KBM-7 (cell line): ENCODE data around the gene SCN1B.
"Not testable (repeated sequence)": the region's sequence is repeated elsewhere in the genome, so short reads cannot be mapped to it uniquely, and the experiment has no call there.

Source experiments
- DNase-seq: peaks from one replicate; pipeline ENCODE4 v3.0.0-alpha.2; 2015
- in situ Hi-C: fragments of 300-500 bp; cut with MboI; formaldehyde crosslinking; loops from 2 replicates; pipeline ENCODE4 v1.14.3; 2020; ENCODE audit warnings: low sequenced_read_pairs, low pct_unique_long_range_greater_than_20kb, mixed read lengths

The SCN1B gene

GRCh38 chr19:35048911-35049411, 18.7 kb downstream of the SCN1B start:
- no peak for DNase-seq
- in situ Hi-C loops: no loop called here

GRCh38 chr19:35049456-35049855, 19.2 kb downstream of the SCN1B start:
- no peak for DNase-seq
- in situ Hi-C loops: no loop called here

GRCh38 chr19:35050662-35051061, 20.4 kb downstream of the SCN1B start:
- in situ Hi-C loops: not testable (repeated sequence)

DNA sequence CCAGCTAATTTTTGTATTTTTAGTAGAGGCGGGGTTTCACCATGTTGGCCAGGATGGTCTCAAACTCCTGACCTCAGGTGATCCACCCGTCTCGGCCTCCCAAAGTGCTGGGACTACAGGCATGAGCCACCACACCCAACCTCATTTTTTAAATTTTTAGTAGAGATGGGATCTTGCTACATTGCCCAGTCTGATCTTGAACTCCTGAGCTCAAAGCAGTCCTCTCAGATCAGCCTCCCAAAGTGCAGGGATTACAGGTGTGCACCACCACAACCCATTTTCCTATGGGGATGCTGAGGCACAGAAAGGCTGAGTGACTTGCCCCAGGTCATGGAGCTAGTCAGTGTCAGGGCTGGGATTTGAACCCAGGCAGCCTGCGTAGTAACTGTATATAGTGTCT, 21.0 kb downstream of the SCN1B start:
- in situ Hi-C loops, DNase-seq: not testable (repeated sequence)

More at GRCh38 chr19:35050662-35051061, 20.4 kb downstream of the SCN1B start:
- not testable (repeated sequence) for DNase-seq

GRCh38 chr19:35051796-35052195, 21.5 kb downstream of the SCN1B start:
- in situ Hi-C loops: no loop called here
- DNase-seq: no peak

DNA sequence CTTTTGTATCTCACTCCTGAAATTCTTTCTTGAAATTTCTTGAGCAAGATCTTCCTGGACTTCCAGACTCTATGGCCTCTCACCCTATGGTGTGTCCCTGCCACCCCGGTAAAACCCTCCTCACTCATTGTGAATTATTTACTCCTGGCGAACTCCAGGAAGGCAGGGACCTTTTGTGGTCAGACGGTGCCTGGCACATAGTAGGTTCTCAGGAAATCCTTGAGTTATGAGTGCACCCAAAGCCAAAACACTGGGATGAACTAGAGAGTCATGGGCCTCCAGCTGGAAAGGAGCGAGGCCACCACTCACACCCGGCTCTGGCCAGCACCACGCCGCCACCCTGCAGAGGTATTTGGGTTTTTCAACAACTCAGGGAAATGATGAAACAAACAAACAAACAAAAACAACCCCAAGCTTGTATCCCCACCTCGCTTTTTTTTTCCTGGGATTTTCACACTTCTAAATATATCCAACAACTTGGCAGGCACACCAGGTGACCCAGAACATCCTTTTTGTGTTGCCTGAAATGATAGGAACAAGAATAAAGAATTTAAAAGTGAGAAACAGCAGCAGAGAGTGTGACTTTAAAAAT, 22.4 kb downstream of the SCN1B start:
- in situ Hi-C loops: no loop called here
- DNase-seq: no peak

- DNase-seq: no peak
- in situ Hi-C loops: no loop called here
Measured at GRCh38 chr19:35053667-35054293, 23.5 kb downstream of the SCN1B start.

GRCh38 chr19:35054626-35055025, 24.4 kb downstream of the SCN1B start:
- DNase-seq: no peak
- in situ Hi-C loops: no loop called here

GRCh38 chr19:35055715-35056179, 25.5 kb downstream of the SCN1B start:
- in situ Hi-C loops: no loop called here
- no peak for DNase-seq

DNA sequence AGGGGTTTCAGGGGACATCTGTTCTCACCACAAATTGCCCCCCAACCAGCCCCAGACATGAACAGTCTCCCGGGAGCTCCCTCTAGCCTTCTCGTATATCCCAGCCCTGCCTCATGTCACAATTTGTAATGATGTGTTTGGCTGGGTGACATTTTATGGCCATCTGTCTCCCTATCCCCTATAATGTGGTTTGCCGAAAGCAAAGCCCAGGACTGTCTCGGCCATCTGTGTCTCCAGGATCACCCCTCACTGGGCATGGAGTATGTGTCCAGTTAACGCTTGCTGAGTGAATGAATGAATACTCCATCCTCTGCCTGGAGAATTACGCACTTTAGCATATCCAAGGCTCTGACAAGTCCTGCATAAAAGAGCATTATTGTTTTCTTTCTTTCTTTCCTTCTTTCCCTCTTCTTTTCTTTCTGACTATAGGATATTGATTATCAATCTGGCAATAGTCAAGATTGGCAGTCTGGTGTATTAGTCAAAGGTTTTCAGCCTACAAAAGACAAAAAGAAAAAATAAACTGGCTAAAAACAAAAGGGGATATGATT, 26.3 kb downstream of the SCN1B start:
- no peak for DNase-seq
- in situ Hi-C loops: no loop called here

DNA sequence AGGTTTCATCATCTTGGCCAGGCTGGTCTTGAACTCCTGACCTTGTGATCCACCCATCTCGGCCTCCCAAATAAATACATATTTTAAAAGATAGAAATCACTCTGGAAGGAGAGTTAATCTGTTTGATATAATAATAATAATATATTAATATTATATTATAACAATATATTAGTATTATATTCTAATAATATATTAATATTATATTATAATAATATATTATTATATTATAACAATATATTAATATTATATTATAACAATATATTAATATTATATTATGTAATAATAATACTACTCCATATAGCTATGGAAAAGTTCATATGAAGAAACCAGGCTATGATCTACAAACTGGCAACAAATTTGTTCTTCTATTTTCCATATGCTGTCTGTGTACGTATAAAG, 28.1 kb downstream of the SCN1B start:
- no peak for DNase-seq
- in situ Hi-C loops: no loop called here

DNA sequence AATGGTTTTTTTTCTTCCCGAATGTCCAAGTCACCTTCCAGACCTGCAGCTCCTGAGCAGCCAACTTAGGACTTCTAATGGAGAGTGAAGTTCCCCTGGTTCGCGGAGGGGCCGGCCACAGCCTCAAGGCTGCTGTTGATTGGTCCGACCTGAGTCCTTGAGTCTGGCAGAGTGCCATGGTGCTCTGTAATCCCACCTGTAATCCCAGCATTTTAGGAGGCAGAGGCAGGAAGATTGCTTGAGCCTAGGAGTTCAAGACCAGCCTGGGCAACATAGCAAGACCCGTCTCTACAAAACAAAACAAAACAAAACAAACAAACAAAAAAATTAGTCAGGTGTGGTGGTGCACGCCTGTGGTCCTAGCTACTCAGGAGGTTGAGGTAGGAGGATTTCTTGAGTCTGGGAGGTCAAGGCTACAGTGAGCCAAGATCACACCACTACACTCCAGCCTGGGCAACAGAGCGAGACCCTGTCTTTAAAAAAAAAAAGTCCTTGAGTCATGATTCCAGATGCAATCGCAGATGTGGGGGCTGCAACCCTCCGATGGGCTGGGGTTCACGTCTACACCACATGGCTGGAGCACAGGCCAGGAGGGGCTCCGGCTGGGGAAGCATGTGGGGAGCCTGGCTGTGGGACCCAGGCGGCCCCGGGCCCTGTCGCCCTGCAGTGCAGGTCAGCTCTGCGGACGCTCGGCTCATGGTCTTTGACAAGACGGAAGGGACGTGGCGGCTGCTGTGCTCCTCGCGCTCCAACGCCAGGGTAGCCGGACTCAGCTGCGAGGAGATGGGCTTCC, 28.9 kb downstream of the SCN1B start:
- no peak for DNase-seq
- in situ Hi-C loops: no loop called here

GRCh38 chr19:35059799-35060091, 29.5 kb downstream of the SCN1B start:
- in situ Hi-C loops: no loop called here
- no peak for DNase-seq

- in situ Hi-C loops: no loop called here
- no peak for DNase-seq
Measured at GRCh38 chr19:35060160-35060855, 30.0 kb downstream of the SCN1B start.

- in situ Hi-C loops: no loop called here
- no peak for DNase-seq
Measured at GRCh38 chr19:35061583-35062373, 31.5 kb downstream of the SCN1B start.

DNA sequence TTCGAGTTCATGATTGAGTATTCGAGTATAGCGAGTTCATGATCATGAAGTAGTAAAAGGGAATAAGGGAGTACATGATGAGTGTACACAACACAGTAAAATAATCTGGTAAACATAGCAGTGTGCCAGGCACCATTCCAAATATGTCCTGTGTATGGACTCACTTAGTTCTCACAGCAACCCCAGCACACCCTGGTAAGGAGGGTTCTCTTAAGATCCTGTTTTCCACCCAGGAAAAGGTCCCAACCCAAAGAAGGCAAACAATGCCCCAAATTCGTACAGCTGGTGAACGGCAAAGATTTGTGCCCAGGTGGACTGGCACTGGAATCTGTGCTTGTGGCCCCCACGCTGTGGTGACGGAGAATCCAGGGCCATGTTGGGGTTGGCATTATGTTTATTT, 32.7 kb downstream of the SCN1B start:
- in situ Hi-C loops: no loop called here
- DNase-seq: no peak

- DNase-seq: no peak
- in situ Hi-C loops: no loop called here
Measured at GRCh38 chr19:35063940-35064818, 33.9 kb downstream of the SCN1B start.

DNA sequence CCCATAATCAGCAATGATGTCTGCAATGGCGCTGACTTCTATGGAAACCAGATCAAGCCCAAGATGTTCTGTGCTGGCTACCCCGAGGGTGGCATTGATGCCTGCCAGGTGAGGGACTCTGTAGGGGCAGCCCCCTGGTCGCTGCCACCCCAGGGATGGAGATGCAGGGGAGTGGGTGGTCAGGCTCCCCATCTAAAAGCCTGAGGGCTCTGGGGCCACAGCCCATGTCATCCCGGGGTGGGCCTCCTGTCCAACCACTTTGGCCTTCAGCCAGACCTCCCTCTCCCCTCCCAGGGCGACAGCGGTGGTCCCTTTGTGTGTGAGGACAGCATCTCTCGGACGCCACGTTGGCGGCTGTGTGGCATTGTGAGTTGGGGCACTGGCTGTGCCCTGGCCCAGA, 35.3 kb downstream of the SCN1B start:
- DNase-seq: no peak
- in situ Hi-C loops: no loop called here
